Measurements from ENCODE around the gene UCK2.

UCK2 gene

DNA sequence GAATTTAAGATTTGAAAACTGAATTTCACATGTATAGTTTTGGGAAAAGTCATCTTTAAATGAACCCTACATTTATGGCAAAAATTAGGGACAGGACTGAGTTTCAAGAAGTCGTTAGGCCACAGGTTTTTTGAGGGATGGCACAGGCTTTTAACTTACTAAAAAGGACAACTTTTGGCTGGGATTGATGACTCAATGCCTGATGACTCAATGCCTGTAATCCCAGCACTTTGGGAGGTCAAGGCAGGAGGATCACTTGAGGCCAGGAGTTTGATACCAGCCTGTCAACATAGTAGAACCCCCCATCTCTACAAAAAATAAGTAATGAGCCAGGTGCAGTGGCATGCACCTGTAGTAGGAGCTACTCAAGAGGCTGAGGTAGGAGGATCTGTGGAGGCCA lies 15.9 kb downstream of the UCK2 start:
- H3K27ac ChIP-seq = no peak overlapping the region
- TF ChIP-seq, protein P1, sequence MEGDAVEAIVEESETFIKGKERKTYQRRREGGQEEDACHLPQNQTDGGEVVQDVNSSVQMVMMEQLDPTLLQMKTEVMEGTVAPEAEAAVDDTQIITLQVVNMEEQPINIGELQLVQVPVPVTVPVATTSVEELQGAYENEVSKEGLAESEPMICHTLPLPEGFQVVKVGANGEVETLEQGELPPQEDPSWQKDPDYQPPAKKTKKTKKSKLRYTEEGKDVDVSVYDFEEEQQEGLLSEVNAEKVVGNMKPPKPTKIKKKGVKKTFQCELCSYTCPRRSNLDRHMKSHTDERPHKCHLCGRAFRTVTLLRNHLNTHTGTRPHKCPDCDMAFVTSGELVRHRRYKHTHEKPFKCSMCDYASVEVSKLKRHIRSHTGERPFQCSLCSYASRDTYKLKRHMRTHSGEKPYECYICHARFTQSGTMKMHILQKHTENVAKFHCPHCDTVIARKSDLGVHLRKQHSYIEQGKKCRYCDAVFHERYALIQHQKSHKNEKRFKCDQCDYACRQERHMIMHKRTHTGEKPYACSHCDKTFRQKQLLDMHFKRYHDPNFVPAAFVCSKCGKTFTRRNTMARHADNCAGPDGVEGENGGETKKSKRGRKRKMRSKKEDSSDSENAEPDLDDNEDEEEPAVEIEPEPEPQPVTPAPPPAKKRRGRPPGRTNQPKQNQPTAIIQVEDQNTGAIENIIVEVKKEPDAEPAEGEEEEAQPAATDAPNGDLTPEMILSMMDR (conservative IDR thresholded peaks at IDR 0.05) = no peak
- TF ChIP-seq ZFX (IDR thresholded peaks at IDR 0.05) = no peak

DNA sequence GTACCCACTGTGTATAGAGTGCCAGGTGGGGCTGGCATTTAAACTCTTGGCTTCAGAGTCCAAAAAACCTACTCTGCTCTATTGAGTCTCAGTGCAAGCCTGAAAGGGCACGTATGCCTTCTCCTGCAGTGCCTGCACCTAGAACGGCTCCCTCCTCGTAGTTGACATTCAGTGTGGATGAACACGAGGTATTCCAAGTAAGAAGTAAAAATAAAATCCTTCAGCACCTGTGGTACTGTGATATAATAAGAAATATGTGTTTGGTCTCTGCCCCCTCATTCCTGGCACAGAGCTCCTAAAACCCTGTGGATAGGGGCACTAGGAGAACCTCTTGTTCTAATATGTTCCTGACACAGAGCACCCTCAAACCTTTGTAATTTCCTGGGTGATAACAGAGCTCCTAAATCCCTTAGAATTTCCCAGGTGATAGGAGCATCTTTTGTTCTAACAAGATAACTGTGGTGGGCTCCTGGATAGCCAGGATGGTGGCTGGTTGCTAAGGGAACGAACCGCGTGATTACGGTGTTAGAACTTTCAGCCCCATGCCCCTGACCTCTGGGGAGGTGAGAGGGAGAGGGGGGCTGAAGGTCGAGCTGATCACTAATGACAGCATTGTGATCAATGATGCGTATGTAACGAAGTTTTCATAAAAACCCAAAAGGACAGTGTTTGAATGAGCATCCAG lies 16.8 kb downstream of the UCK2 start:
- TF ChIP-seq, protein P1 (conservative IDR thresholded peaks at IDR 0.05) = no peak
- TF ChIP-seq ZFX (IDR thresholded peaks at IDR 0.05) = no peak
- no peak overlapping the region for H3K27ac ChIP-seq

DNA sequence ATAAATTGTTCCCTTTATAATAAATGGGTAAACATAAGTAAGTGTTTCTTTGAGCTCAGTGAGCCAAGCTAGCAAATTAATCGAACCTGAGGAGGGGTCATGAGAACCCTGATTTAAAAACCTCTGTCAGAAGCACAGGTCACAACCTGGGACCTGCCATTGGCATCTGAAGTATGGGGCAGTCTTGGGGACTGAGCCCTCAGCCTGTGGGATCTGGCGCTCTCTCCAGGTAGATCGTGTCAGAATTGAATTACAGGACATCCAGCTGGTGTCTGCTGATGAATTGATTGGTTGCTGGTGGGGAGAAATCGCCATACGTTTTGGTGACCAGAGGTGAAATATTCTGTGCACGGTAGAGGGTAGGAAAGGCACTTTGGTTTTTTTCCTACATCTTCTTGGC lies 17.5 kb downstream of the UCK2 start:
- H3K27ac ChIP-seq = no peak overlapping the region
- no peak for TF ChIP-seq ZFX (IDR thresholded peaks at IDR 0.05)
- TF ChIP-seq, protein P1 (conservative IDR thresholded peaks at IDR 0.05) = no peak

- H3K27ac ChIP-seq = no peak overlapping the region
- no peak for TF ChIP-seq ZFX (IDR thresholded peaks at IDR 0.05)
- TF ChIP-seq, protein P1 (conservative IDR thresholded peaks at IDR 0.05) = no peak
Measured at GRCh38 chr1:165845569-165845968, 18.2 kb downstream of the UCK2 start.

DNA sequence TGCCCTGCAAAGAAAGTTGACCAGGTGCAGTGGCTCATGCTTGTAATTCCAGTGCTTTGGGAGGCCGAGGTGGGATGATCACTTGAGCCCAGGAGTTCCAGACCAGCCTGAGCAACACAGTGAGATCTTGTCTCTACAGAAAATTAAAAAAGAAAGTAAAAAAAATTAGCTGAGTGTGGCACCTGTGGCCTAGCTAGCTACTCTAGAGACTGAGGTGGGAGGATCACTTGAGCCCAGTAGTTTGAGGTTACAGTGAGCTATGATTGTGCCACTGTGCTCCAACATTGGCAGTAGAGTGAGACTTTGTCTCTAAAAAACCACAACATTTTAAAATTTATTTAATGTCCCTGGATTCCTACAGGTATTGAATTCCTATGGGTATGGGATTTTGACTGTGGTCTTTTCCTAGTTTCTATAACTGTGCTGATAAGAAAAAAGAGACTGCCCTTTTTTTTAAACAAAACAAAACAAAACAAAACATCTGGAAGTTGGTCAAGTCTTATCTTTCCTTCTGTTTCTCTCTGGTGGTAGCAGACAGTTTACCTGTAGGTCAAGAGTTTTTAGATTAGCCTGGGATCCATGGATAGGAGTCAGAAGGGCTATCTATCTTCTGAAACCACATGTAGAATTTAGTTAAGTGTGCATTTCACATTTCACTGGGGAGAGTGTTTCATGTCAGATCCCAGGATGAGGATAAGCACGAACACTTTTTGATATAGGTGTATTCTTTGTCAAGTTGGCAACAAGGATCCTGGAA lies 18.8 kb downstream of the UCK2 start:
- H3K27ac ChIP-seq = no peak overlapping the region
- no peak for TF ChIP-seq ZFX (IDR thresholded peaks at IDR 0.05)
- TF ChIP-seq, protein P1 (conservative IDR thresholded peaks at IDR 0.05) = no peak

- TF ChIP-seq, protein P1 (conservative IDR thresholded peaks at IDR 0.05) = no peak
- no peak for TF ChIP-seq ZFX (IDR thresholded peaks at IDR 0.05)
- no peak overlapping the region for H3K27ac ChIP-seq
Measured at GRCh38 chr1:165847486-165847885, 20.1 kb downstream of the UCK2 start.

DNA sequence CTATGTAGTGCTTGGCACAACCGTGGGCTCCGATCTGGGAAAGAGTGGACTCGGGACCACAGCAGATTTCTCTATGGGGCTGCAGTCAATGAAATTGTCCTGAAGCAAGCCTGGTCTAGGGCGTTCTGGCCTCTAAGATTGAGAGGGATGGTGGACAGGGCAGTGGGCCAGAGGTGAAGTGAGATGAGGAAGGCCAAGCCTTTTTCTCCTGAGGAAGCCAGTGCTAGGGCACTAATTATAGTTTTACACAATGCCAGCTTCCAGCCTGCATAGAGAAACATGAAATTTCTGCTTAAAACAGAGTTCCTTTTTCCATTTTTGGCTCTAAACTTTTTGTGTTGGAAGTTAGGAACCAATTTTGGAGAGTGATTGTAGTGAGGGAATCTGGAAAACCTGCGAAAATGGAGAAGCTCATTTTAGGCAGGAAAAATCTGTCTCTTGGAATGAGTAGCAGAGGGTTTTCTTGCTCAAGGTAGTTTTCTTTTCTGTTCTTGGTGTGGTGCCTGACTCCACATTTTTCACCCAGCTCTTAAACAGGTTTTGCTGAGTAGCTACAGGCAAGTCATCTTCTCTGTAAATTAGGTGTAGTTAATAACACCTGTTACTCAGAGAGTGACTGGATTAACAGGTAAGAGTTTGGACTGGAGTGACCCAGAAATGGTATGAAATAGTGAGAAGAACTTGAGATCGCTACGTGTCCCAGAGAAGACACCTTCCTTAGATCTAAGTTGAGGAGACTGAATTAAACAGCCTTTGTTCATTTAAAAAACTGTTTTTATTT lies 22.1 kb downstream of the UCK2 start:
- no peak overlapping the region for H3K27ac ChIP-seq
- TF ChIP-seq ZFX (IDR thresholded peaks at IDR 0.05) = no peak
- TF ChIP-seq, protein P1 (conservative IDR thresholded peaks at IDR 0.05) = no peak
